GM23248 (cell line): ENCODE data around the gene ITGAD. TPM values are rescaled to one million over a fixed set of nuclear protein-coding genes. Genes with fewer than 3 reads are reported as not detected.
A peak's percentile ranks its signal among the peaks of the same experiment; 100 is the strongest.

Experiments used
- DNase-seq: peaks from one replicate; pipeline ENCODE4 v3.0.0-alpha.2; 2015
- H2AFZ ChIP-seq: fragments of 200-600 bp; sonication (generic); 2 replicates; pipeline ENCODE4 v1.6.1; 2016; ENCODE audit warnings: antibody characterized with exemption
- H3F3A ChIP-seq: fragments of 200-600 bp; sonication (generic); 2 replicates; pipeline ENCODE4 v1.6.1; 2016; ENCODE audit warnings: mild to moderate bottlenecking, antibody characterized with exemption, mixed run types; ENCODE audit not compliant: insufficient read depth
- H3K27ac ChIP-seq: fragments of 200-600 bp; sonication (generic); 2 replicates; pipeline ENCODE4 v1.5.1; 2016; ENCODE audit warnings: mild to moderate bottlenecking
- H3K27me3 ChIP-seq: fragments of 200-600 bp; sonication (generic); replicated peaks from 2 replicates; pipeline ENCODE4 v1.6.1; 2016; ENCODE audit warnings: mild to moderate bottlenecking; ENCODE audit not compliant: insufficient read depth
- H3K36me3 ChIP-seq: fragments of 200-600 bp; sonication (generic); 2 replicates; pipeline ENCODE4 v1.6.1; 2016; ENCODE audit warnings: low read depth, mild to moderate bottlenecking
- H3K4me1 ChIP-seq: fragments of 200-600 bp; sonication (generic); 2 replicates; pipeline ENCODE4 v1.6.1; 2016; ENCODE audit warnings: mild to moderate bottlenecking; ENCODE audit not compliant: insufficient read depth
- H3K4me2 ChIP-seq: fragments of 200-600 bp; sonication (generic); one replicate; pipeline ENCODE4 v1.6.1; 2016; ENCODE audit warnings: mild to moderate bottlenecking; ENCODE audit not compliant: unreplicated experiment
- H3K4me3 ChIP-seq: fragments of 200-600 bp; sonication (generic); 2 replicates; pipeline ENCODE4 v1.5.1; 2016; ENCODE audit warnings: mild to moderate bottlenecking
- H3K79me2 ChIP-seq: fragments of 200-600 bp; sonication (generic); 2 replicates; pipeline ENCODE4 v1.6.1; 2016; ENCODE audit warnings: mild to moderate bottlenecking; ENCODE audit not compliant: insufficient read depth
- H3K9ac ChIP-seq: fragments of 200-600 bp; sonication (generic); 2 replicates; pipeline ENCODE4 v1.6.1; 2016; ENCODE audit warnings: mild to moderate bottlenecking
- H3K9me2 ChIP-seq: fragments of 200-600 bp; sonication (generic); 2 replicates; pipeline ENCODE4 v1.6.1; 2016; ENCODE audit warnings: mixed run types, mild to moderate bottlenecking, moderate library complexity; ENCODE audit not compliant: insufficient read depth
- H3K9me3 ChIP-seq: fragments of 200-600 bp; sonication (generic); one replicate; pipeline ENCODE4 v1.6.1; 2017; ENCODE audit warnings: low read depth
- H4K20me1 ChIP-seq: fragments of 200-600 bp; sonication (generic); 2 replicates; pipeline ENCODE4 v1.6.0; 2016; ENCODE audit not compliant: insufficient read depth
- EZH2 ChIP-seq: fragments of 200-600 bp; sonication (generic); IDR thresholded peaks from 2 replicates; pipeline ENCODE4 v1.6.1; 2018; ENCODE audit warnings: antibody characterized with exemption, mild to moderate bottlenecking; ENCODE audit not compliant: insufficient read depth, poor library complexity, severe bottlenecking
- EZH2phosphoT487 ChIP-seq: fragments of 200-600 bp; sonication (generic); IDR thresholded peaks from 2 replicates; pipeline ENCODE4 v1.6.1; 2018; ENCODE audit warnings: antibody characterized with exemption, moderate library complexity, mild to moderate bottlenecking, low read depth; ENCODE audit not compliant: insufficient read depth
- WGBS, 2 experiments: methylation state at CpG; one replicate each; pipeline ENCODE4 v1.1.6; 2015 to 2017; ENCODE audit warnings: low lambda C conversion rate in 2 of 2, low coverage in 1 of 2; ENCODE audit errors: missing lambda C conversion rate in 2 of 2; 5-methylcytosine and 5-hydroxymethylcytosine counted together
- in situ Hi-C: fragments of 300-500 bp; cut with MboI; formaldehyde crosslinking; loops from 2 replicates; pipeline ENCODE4 v1.15.0; 2020
- polyA plus RNA-seq: library from polyadenylated mRNA; unstranded; fragments of >200 nt; fragmentation: Nextera tagmentation; extraction: Ambion mirVana; gene quantifications from 2 replicates; pipeline ENCODE4 v1.2.1, GENCODE V29; 2016
- total RNA-seq: library from RNA; depleted of rRNA; stranded (reverse); fragments of >200 nt; shearing (Covaris generic); gene quantifications from 2 replicates; pipeline ENCODE4 v1.2.3, GENCODE V29; 2014

Gene ITGAD
- total and polyA plus RNA-seq, 2 experiments from 2014 or later = not detected

DNA sequence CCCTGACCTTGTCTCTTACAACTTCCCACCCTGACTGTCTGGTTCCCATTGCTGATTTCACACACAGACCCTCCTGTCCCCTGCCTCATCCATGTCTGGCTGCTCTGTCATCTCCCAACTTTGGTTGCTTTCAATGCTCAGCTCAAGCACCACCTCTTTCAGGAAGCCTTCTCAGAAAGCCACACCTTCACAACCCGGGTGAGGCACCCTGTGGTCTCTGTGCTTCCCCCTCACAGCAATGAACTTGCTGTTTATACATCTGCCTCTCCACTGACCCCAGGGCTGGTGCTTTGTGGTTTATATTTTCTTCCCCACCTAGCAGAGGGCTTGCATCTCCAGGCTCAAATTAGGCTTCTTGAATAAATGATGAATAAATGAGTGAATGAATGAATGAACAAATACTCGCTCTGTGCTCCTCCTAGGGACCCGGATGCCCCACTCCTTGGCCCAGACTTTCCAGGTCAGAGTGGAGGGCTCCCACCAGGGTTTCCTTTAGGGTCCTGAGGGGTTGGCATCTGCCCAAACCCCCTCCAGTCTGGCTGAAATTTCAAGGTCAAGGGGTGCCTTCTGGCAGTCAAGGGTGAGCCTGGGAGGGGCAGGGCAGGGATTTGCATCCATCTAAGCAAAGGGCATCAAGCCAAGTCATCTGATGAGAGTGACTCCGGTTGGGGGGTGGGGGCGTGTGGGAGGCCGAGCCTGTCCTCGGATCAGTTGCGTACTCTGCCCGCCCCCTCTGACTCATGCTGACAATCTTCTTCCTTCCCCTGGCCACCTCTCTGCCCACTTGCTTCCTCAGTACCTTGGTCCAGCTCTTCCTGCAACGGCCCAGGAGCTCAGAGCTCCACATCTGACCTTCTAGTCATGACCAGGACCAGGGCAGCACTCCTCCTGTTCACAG, 38.5 kb upstream of the ITGAD start, which contains the start of gene ITGAX:
ITGAX (plus strand) TSS at position 783 of the 898 bp plus-strand sequence; CDS start at position 862, 79 bp downstream.
- Histone ChIP-seq H3K9me2 (no peaks in the 10 kb centered on the region), H2AFZ (no peak within 1 kb of the TSS), H3K9me3 (no peaks in the 10 kb centered on the region), H3K9ac (no peak within 1 kb of the TSS), H3K4me2 (no peak within 1 kb of the TSS), H3K4me3 (no peak within 1 kb of the TSS), H3K36me3 (no peaks in the 10 kb centered on the region), H3K4me1 (no peaks in the 10 kb centered on the region), H4K20me1 (no peaks in the 10 kb centered on the region), H3K79me2 (no peaks in the 10 kb centered on the region), H3K27me3 (no peaks in the 10 kb centered on the region), H3K27ac (no peak within 1 kb of the TSS), H3F3A (no peaks in the 10 kb centered on the region)
- peak; percentile 46 for DNase-seq
- in situ Hi-C loops = no loop called here
- 22% methylated on average over 10 of the region's 10 CpGs for WGBS, 2 experiments
- TF ChIP-seq EZH2phosphoT487 = no peak
- no peak for TF ChIP-seq EZH2

DNA sequence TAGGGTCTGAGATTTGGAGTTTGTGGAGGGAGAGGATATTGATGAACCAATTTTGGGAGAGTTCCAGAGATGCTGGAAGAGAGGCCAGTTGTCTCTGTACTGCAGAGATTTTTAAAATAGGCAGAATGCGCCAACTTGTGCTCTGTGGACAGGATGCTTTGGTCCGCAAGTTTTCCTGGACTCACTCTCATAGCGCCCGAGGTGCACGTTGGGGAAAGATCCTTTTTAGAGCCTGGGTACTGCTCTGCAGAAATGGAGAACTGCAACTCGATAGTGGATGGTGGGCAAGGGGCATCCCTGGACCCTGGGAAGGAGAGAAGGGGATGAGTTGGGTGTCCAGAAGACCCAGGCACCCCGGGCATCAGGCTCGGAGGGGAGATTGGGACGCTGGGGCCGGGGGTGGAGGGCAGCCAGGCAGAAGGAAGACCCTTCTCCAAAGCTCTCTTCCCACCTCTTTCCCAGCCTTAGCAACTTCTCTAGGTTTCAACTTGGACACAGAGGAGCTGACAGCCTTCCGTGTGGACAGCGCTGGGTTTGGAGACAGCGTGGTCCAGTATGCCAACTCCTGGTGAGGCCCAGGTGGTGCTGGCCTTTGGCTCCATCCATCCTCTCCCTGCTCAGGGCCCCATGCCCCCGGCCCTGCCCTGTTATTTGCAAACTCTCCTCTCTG, 37.6 kb upstream of the ITGAD start:
- no peaks in the 10 kb centered on the region for H3K36me3 ChIP-seq
- WGBS, 2 experiments = 61 to 62% methylated on average over 13 to 14 of the region's 14 CpGs
- no peaks in the 10 kb centered on the region for H3K9me2 ChIP-seq
- H3K27ac ChIP-seq = no peak overlapping the region
- H3K79me2 ChIP-seq = no peaks in the 10 kb centered on the region
- no peak overlapping the region for H3K4me3 ChIP-seq
- no peak for DNase-seq
- no peaks in the 10 kb centered on the region for H3F3A ChIP-seq
- TF ChIP-seq EZH2 (no peak), EZH2phosphoT487 (no peak)
- no peaks in the 10 kb centered on the region for H3K27me3 ChIP-seq
- H2AFZ ChIP-seq = no peak overlapping the region
- H3K9me3 ChIP-seq = no peaks in the 10 kb centered on the region
- no peak overlapping the region for H3K9ac ChIP-seq
- H3K4me2 ChIP-seq = no peak overlapping the region
- no peaks in the 10 kb centered on the region for H4K20me1 ChIP-seq
- in situ Hi-C loops = no loop called here
- no peaks in the 10 kb centered on the region for H3K4me1 ChIP-seq

DNA sequence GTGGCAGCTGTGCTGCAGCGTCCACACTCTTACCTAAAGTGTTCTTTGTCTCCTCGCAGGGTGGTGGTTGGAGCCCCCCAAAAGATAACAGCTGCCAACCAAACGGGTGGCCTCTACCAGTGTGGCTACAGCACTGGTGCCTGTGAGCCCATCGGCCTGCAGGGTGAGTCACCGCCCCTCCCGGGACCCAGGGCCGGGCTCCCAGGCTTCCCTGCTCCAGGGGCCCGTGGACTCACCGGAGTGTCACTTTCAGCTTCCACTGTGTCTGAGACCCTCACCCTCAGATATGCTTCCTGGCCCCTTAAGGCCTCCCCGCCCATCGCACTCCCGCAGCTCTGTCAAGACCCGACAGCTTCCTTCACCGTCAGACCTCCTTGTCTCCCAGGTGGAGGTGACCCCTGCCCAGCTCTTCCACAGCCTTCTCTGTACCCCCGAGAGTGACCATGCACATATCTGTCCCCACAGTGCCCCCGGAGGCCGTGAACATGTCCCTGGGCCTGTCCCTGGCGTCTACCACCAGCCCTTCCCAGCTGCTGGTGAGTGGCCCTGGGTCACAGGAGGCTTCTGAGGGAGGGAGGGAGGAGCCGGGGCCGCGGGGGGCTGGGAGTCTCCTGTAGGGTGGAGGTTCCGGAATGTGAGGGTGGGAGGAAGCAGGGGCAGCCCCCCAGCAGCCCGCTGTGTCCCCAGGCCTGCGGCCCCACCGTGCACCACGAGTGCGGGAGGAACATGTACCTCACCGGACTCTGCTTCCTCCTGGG, 36.4 kb upstream of the ITGAD start:
- Histone ChIP-seq H3F3A (no peaks in the 10 kb centered on the region), H3K27ac (no peak overlapping the region), H3K9me2 (no peaks in the 10 kb centered on the region), H3K9ac (no peak overlapping the region), H3K36me3 (no peaks in the 10 kb centered on the region), H3K27me3 (no peaks in the 10 kb centered on the region), H2AFZ (no peak overlapping the region), H3K79me2 (no peaks in the 10 kb centered on the region), H3K4me2 (no peak overlapping the region), H3K4me3 (no peak overlapping the region), H3K9me3 (no peaks in the 10 kb centered on the region), H3K4me1 (no peaks in the 10 kb centered on the region), H4K20me1 (no peaks in the 10 kb centered on the region)
- 54 to 58% methylated on average over 15 to 27 of the region's 28 CpGs for WGBS, 2 experiments
- DNase-seq = no peak
- TF ChIP-seq EZH2phosphoT487 (no peak), EZH2 (no peak)
- in situ Hi-C loops = no loop called here
